ENCODE data around the gene EGFR.

DNA sequence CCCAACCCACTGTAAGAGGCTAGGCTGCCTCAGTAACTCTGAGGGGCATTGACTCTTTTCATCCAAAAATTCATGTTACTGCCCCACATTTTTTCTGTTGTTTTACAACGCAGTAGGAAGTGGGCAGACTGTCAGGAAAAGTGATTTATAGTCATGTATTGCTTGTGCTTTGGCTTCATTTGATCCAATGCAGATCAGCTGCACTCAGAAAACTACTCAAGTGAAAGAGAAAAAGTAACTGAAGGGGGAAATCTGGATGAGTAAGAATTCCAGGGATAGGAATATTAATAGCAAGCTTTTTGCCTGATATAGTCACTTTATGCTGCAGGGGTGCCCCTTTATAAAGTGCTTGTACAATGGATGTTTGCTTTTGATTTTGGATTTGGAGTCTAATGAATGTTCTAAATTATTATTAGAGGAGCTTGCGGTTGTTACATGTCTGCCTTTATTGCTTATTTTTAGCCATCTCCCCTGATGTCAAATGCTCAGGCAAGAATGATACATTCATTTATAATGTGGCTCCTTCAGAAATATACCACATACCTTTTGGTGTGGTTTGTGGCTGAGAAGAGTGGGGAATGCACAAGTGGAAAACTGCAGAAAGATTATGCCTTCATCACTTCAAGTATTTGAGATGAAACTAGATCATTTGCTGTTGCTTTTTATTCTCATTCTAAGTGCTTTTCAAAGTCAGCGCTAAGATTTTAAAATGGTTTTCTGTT lies 86.1 kb downstream of the EGFR start:
- TF ChIP-seq CTCF (IDR thresholded peaks at IDR 0.05) (no peak), POLR2A (IDR thresholded peaks at IDR 0.05) (no peak)

All from breast epithelium (tissue), 3 donors.